ENCODE results near the gene MYO18A.

DNA sequence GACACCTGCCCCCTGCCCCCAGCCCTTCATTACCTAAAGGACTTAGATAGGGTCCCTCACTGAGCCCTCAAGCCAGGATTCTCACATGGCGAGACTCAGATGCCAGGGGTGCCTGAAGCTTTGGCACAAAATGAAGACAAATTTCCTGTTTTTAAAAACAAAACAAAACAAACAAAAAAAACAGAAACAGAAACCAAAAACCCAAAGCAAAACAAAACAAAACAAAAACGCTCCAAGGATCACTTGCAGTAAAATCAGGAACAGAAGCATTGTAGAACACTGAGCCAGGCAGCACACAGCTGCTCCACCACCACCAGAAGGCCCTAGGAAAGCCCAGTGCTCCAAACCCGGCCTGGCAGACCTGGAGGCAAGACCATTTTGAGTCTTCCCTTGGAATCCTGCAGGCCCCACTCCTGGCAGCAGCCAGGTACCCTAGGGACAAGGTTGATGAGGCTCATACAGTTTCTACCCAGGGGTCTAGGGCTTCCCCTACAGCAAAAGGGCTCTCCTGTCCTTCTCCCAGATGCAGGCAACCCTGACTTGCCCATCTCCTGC lies 20.8 kb downstream of the MYO18A start:
- TF ChIP-seq SIN3A (IDR thresholded peaks at IDR 0.05; ENCODE audit: borderline replicate concordance, insufficient read depth, low read length): no peak
- TF ChIP-seq POLR2AphosphoS5 (IDR thresholded peaks at IDR 0.05; ENCODE audit: low read depth, low read length): no peak
- TF ChIP-seq TAF1 (IDR thresholded peaks at IDR 0.05; ENCODE audit: borderline replicate concordance, insufficient read depth, low read length): no peak
- TF ChIP-seq, protein P1, sequence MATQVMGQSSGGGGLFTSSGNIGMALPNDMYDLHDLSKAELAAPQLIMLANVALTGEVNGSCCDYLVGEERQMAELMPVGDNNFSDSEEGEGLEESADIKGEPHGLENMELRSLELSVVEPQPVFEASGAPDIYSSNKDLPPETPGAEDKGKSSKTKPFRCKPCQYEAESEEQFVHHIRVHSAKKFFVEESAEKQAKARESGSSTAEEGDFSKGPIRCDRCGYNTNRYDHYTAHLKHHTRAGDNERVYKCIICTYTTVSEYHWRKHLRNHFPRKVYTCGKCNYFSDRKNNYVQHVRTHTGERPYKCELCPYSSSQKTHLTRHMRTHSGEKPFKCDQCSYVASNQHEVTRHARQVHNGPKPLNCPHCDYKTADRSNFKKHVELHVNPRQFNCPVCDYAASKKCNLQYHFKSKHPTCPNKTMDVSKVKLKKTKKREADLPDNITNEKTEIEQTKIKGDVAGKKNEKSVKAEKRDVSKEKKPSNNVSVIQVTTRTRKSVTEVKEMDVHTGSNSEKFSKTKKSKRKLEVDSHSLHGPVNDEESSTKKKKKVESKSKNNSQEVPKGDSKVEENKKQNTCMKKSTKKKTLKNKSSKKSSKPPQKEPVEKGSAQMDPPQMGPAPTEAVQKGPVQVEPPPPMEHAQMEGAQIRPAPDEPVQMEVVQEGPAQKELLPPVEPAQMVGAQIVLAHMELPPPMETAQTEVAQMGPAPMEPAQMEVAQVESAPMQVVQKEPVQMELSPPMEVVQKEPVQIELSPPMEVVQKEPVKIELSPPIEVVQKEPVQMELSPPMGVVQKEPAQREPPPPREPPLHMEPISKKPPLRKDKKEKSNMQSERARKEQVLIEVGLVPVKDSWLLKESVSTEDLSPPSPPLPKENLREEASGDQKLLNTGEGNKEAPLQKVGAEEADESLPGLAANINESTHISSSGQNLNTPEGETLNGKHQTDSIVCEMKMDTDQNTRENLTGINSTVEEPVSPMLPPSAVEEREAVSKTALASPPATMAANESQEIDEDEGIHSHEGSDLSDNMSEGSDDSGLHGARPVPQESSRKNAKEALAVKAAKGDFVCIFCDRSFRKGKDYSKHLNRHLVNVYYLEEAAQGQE (IDR thresholded peaks at IDR 0.05; ENCODE audit: insufficient read depth in 1 of 2, low read depth in 2 of 2, low read length in 2 of 2): no peak
